HG03025 (cell line): ENCODE results near the gene TMEM80.
"Not testable (repeated sequence)": the region's sequence is repeated elsewhere in the genome, so short reads cannot be mapped to it uniquely, and the experiment has no call there.

Source experiments
- ATAC-seq: cut with Tn5 transposase; IDR thresholded peaks from one replicate; pipeline ENCODE4 v1.9.1; 2021; ENCODE audit warnings: mild to moderate bottlenecking, moderate library complexity; ENCODE audit not compliant: unreplicated experiment, low FRiP score

TMEM80 gene

GRCh38 chr11:695538-696248 is at the start of gene TMEM80:
Gene TMEM80, plus strand, starts transcription at chr11:695816. Its CDS starts 12 bp downstream, at chr11:695828.
- ATAC-seq = peak; percentile 62

GRCh38 chr11:646214-646613 is 49.4 kb upstream of the TMEM80 start:
- no peak for ATAC-seq

GRCh38 chr11:647672-648158 is 47.9 kb upstream of the TMEM80 start:
- ATAC-seq = not testable (repeated sequence)

- ATAC-seq = no peak
These were observed 45.1 kb upstream of the TMEM80 start for GRCh38 chr11:650482-650881.

GRCh38 chr11:653136-653535 is 42.5 kb upstream of the TMEM80 start:
- not testable (repeated sequence) for ATAC-seq

- ATAC-seq = no peak
These were observed 41.8 kb upstream of the TMEM80 start for GRCh38 chr11:653837-654236.

- ATAC-seq = not testable (repeated sequence)
These were observed 41.2 kb upstream of the TMEM80 start for GRCh38 chr11:654444-654843.

- ATAC-seq = no peak
These were observed 40.4 kb upstream of the TMEM80 start for GRCh38 chr11:655036-655726.

GRCh38 chr11:656426-656825 is 39.2 kb upstream of the TMEM80 start:
- no peak for ATAC-seq

GRCh38 chr11:656866-657265 is 38.8 kb upstream of the TMEM80 start:
- no peak for ATAC-seq

GRCh38 chr11:657691-658126 is 37.9 kb upstream of the TMEM80 start:
- no peak for ATAC-seq

GRCh38 chr11:659532-660085 is 36.0 kb upstream of the TMEM80 start:
- no peak for ATAC-seq

- ATAC-seq = no peak
These were observed 35.3 kb upstream of the TMEM80 start for GRCh38 chr11:660281-660680.

GRCh38 chr11:660681-661444 is 34.8 kb upstream of the TMEM80 start:
- ATAC-seq = no peak

GRCh38 chr11:662689-663274 is 32.8 kb upstream of the TMEM80 start:
- no peak for ATAC-seq

GRCh38 chr11:665062-665703 is 30.4 kb upstream of the TMEM80 start:
- ATAC-seq = no peak

GRCh38 chr11:665704-666281 is 29.8 kb upstream of the TMEM80 start:
- no peak for ATAC-seq

GRCh38 chr11:673866-674265 is 21.8 kb upstream of the TMEM80 start:
- no peak for ATAC-seq

- no peak for ATAC-seq
These were observed 21.2 kb upstream of the TMEM80 start for GRCh38 chr11:674406-674805.

- ATAC-seq = no peak
These were observed 17.3 kb upstream of the TMEM80 start for GRCh38 chr11:678297-678696.
